HepG2 (cell line): ENCODE results near the gene TENT4B. TPM values are rescaled to one million over a fixed set of nuclear protein-coding genes. Genes with fewer than 3 reads are reported as not detected.
A peak's percentile ranks its signal among the peaks of the same experiment; 100 is the strongest.

Experiments
- GABPB1 ChIP-seq: IDR thresholded peaks from 2 replicates; pipeline ENCODE4 v1.6.1; 2016; ENCODE audit warnings: mild to moderate bottlenecking, missing genetic modification reagents, moderate library complexity, missing compliant biosample characterization
- KDM3A ChIP-seq: IDR thresholded peaks from 2 replicates; pipeline ENCODE4 v1.6.1; 2018; ENCODE audit warnings: low read depth, missing compliant biosample characterization
- NFKBIZ ChIP-seq: IDR thresholded peaks from 2 replicates; pipeline ENCODE4 v1.6.1; 2018; ENCODE audit warnings: missing genetic modification reagents, missing compliant biosample characterization
- NR0B2 ChIP-seq: sonication (generic); formaldehyde crosslinking; IDR thresholded peaks from 2 replicates; pipeline ENCODE4 v1.4.0; 2020; ENCODE audit warnings: mild to moderate bottlenecking, missing genetic modification reagents
- REXO4 ChIP-seq: sonication (generic); formaldehyde crosslinking; IDR thresholded peaks from 2 replicates; pipeline ENCODE4 v1.8.0; 2022; ENCODE audit warnings: missing genetic modification reagents, mild to moderate bottlenecking, borderline replicate concordance
- SOX6 ChIP-seq, 2 experiments: fragments of 450-650 bp in 1 of 2; sonication (generic) in 1 of 2; formaldehyde crosslinking in 1 of 2; IDR thresholded peaks; 2 replicates each; pipeline versions ENCODE4 v1.4.0 to v1.6.1; 2017 to 2020; ENCODE audit warnings: antibody characterized with exemption in 1 of 2, mild to moderate bottlenecking in 1 of 2, missing genetic modification reagents in 1 of 2
- UBTF ChIP-seq: sonication (generic); formaldehyde crosslinking; IDR thresholded peaks from 2 replicates; pipeline ENCODE4 v1.4.0; 2020; ENCODE audit warnings: mild to moderate bottlenecking, missing genetic modification reagents
- ZBTB40 ChIP-seq, 2 experiments: fragments of 450-650 bp in 1 of 2; sonication (generic) in 1 of 2; formaldehyde crosslinking in 1 of 2; IDR thresholded peaks; 2 replicates each; pipeline versions ENCODE4 v1.6.1 to v1.8.0; 2016 to 2022; ENCODE audit warnings: antibody characterized with exemption in 1 of 2, mild to moderate bottlenecking in 1 of 2, missing genetic modification reagents in 1 of 2
- ZNF572 ChIP-seq: sonication (generic); formaldehyde crosslinking; IDR thresholded peaks from 2 replicates; pipeline ENCODE4 v1.5.1; 2020; ENCODE audit warnings: mild to moderate bottlenecking, missing genetic modification reagents
- ZNF687 ChIP-seq: sonication (generic); formaldehyde crosslinking; IDR thresholded peaks from 2 replicates; pipeline ENCODE4 v1.5.1; 2020; ENCODE audit warnings: mild to moderate bottlenecking, missing genetic modification reagents, moderate library complexity
- polyA plus RNA-seq, 8 experiments: library from polyadenylated mRNA; depleted of rRNA in 3 of 8; stranded (reverse) in 7 of 8; unstranded in 1 of 8; fragments of >200 nt; fragmentation: Illumina TruSeq in 4 of 8; extraction: Trizol in 4 of 8; gene quantifications; 2 replicates each; pipeline versions ENCODE4 v1.2.1 to v1.2.3, GENCODE V29; 2011 to 2016; ENCODE audit warnings: low read depth in 4 of 8, missing spikeins in 1 of 8, mixed read lengths in 1 of 8; ENCODE audit not compliant: insufficient read depth in 1 of 8
- total RNA-seq, 5 experiments: library from RNA; depleted of rRNA; stranded (reverse); fragments of >200 nt; fragmentation: Illumina TruSeq; extraction: Trizol; gene quantifications; 2 replicates each; pipeline ENCODE4 v1.2.3, GENCODE V29; 2016; ENCODE audit warnings: low read depth in 1 of 5

TENT4B gene
- total and polyA plus RNA-seq, 2 of the 13 experiments (the other 11 are each of a cell fraction or from before 2014, with no cell fraction given) = 15.0 to 32.8 TPM

- TF ChIP-seq ZNF687 (CRISPR knock-in tag) (peak; percentile 65), NR0B2 (peak; percentile 54; the same call in 1 of the 2 replicates), UBTF (peak; percentile 19; the same call in 1 of the 2 replicates), NFKBIZ (CRISPR knock-in tag) (no peak), GABPB1 (peak; percentile 44; the same call in 1 of the 2 replicates), ZNF572 (peak; percentile 40; the same call in 1 of the 2 replicates), KDM3A (CRISPR knock-in tag) (no peak), SOX6 (IDR thresholded peaks at IDR 0.05) (no peak), SOX6 (CRISPR knock-in tag; IDR thresholded peaks at IDR 0.05) (0 out of 2 replicates have a peak, but pooled peaks have one; percentile 37), REXO4 (CRISPR knock-in tag) (no peak), ZBTB40 (IDR thresholded peaks at IDR 0.05) (no peak), ZBTB40 (CRISPR knock-in tag; IDR thresholded peaks at IDR 0.05) (no peak)
Measured at GRCh38 chr16:50246299-50247122, 93.4 kb downstream of the TENT4B start (continued).
